Muscle layer of colon (tissue), 2 donors: ENCODE results near the gene RNLS.

Experiments
- H3K27ac ChIP-seq: one replicate; pipeline ENCODE4 v1.7.0; 2013; ENCODE audit warnings: low read depth, mild to moderate bottlenecking, low read length, moderate library complexity
- H3K27me3 ChIP-seq, 2 donors: one replicate each; pipeline ENCODE4 v1.7.0; 2013; ENCODE audit warnings: low read length in 2 of 2, mild to moderate bottlenecking in 2 of 2; ENCODE audit not compliant: insufficient read depth in 2 of 2, control insufficient read depth in 1 of 2
- H3K36me3 ChIP-seq: one replicate; pipeline ENCODE4 v1.7.0; 2013; ENCODE audit warnings: mild to moderate bottlenecking, low read length; ENCODE audit not compliant: insufficient read depth
- H3K4me1 ChIP-seq: one replicate; pipeline ENCODE4 v1.7.0; 2013; ENCODE audit warnings: mild to moderate bottlenecking, low read length; ENCODE audit not compliant: insufficient read depth
- H3K4me3 ChIP-seq, 2 donors: one replicate each; pipeline ENCODE4 v1.7.0; 2013; ENCODE audit warnings: low read length in 2 of 2, low read depth in 1 of 2, mild to moderate bottlenecking in 1 of 2, moderate library complexity in 1 of 2
- H3K9ac ChIP-seq: one replicate; pipeline ENCODE4 v1.7.0; 2013; ENCODE audit warnings: low read length
- H3K9me3 ChIP-seq: one replicate; pipeline ENCODE4 v1.7.0; 2013; ENCODE audit warnings: mild to moderate bottlenecking, low read length
- donor health status: abdominal sarcoma.
- donor health status: Adenocarcinoma of cecum.

The RNLS gene

DNA sequence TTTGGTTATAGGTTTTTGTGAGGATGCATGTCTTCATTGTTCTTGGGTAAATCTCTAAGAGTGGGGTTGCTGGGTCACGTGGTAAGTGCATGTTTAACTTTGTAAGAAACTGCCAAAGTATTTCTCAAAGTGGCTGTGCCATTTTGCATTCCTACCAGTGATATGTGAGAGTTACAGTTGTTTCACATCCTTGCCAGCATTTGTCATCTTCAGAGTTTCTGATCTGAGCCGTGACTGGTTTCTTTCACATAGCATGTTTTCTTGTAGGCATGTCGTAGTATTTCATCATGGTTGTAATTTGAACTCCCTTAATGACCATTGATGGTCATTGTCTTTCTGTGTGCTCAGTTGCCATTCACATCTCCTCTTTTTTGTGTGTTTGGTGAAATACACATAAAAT is 286.0 kb downstream of the RNLS start:
- Histone ChIP-seq H3K27me3 (no peaks in the 10 kb centered on the region), H3K27ac (no peak overlapping the region), H3K4me3 (no peak overlapping the region), H3K9ac (no peak overlapping the region), H3K36me3 (no peaks in the 10 kb centered on the region), H3K9me3 (no peaks in the 10 kb centered on the region), H3K4me1 (no peaks in the 10 kb centered on the region)

DNA sequence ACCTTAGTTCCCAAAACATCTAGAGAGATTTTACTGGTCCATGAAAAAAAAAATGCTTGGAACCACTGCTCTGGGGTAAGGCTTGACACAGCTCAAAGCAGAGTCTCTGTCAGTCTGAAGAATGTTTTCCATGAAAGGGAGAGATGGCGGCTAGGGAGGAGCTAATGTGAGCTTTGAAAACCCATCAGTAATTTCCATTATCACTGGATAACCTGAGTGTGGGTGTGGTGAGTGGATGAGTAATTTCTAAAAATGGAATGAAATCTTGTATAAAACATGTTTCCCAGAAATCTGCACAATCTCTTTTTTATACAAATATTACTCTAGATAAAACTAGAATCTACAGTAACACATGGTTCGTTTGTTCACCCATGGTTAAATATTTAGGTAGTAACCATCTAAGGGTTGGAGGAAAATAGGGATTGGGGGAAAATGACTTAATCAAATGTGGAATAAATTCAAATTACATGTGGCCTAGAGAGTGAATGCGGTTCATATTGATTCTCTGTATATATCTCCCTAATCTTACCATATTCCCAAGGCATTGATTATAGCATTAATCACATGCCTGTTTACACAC is 289.4 kb downstream of the RNLS start:
- H3K36me3 ChIP-seq = no peaks in the 10 kb centered on the region
- H3K9me3 ChIP-seq = no peaks in the 10 kb centered on the region
- no peaks in the 10 kb centered on the region for H3K27me3 ChIP-seq
- H3K4me3 ChIP-seq = no peak overlapping the region
- H3K4me1 ChIP-seq = no peaks in the 10 kb centered on the region
- no peak overlapping the region for H3K9ac ChIP-seq
- no peak overlapping the region for H3K27ac ChIP-seq

DNA sequence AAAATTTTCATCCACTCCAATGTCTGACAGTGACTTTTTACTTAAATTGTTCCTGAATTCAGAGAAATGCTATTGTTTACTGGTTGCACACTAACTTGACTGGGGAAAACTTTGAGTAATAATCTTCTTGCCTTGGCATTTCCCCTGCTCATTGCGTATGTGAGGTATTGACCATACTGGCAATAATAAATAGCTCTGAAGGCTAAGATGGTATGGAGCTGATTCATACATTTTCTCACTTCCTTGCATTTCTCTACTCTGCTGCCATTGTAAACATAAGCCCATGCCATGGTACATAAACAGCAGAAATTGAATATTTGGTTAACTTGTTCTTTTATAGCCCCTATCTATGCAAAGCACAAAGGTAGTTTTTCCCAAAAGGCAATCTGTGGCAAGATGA is 290.0 kb downstream of the RNLS start:
- Histone ChIP-seq H3K4me1 (no peaks in the 10 kb centered on the region), H3K9me3 (no peaks in the 10 kb centered on the region), H3K4me3 (no peak overlapping the region), H3K36me3 (no peaks in the 10 kb centered on the region), H3K27ac (no peak overlapping the region), H3K9ac (no peak overlapping the region), H3K27me3 (no peaks in the 10 kb centered on the region)

DNA sequence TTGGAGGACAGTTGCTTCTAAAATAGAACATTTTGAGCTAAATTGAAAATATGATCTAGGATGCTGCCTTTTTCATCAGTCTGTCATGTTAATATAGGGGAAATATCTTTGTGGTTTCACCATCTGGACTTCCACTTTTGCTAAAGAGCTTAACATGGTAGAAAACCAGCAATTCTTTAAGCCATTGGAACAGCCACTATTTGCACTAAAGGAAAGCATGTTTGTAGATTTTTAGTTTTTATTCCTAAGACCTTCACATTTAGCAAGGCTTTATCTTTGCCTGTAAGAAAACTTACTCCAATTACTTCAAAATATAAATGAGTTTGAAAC is 291.0 kb downstream of the RNLS start:
- Histone ChIP-seq H3K27ac (no peak overlapping the region), H3K4me1 (no peaks in the 10 kb centered on the region), H3K36me3 (no peaks in the 10 kb centered on the region), H3K4me3 (no peak overlapping the region), H3K9ac (no peak overlapping the region), H3K9me3 (no peaks in the 10 kb centered on the region), H3K27me3 (no peaks in the 10 kb centered on the region)

DNA sequence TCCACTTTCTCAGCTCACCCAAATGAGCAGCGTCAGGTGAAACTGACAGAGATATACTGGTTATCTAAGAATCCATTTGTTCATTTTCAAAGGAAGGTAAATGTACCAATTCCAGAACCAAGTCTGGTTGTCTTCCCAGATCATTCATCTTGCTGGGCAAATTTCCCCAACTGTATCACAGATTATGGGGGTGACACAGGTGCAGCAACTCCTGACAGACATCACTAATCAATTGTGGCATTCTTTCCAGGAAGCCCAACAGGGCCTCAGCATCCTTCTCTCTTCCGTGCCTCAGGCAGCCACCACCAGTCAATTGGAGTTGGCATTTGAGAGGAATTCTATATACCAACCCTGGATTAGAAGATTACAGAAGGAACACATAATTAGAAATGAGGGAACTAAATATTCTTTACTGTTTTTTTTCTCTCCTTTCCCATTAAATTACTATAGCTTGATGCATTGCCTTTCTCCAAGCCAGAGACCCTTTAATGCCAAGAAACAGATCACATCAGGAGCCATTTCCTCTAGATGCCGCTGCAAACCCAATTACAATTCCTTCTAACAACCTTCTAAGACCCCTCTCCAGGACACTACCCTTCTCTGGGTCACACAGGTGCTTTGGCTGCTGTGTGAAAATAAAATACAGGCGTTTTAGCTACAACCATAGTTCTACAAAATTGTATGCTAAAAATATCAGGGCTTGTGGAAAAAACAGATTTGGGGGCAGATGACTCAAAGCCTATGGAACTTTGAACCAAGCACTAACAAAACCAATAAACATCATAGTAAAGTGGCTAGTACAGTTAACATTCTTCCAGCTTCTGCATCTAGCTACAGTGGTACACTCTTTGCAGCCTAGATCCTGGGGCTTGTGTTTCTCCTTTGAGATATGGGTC is 291.6 kb downstream of the RNLS start:
- H3K9me3 ChIP-seq = no peaks in the 10 kb centered on the region
- H3K4me3 ChIP-seq = no peak overlapping the region
- no peak overlapping the region for H3K9ac ChIP-seq
- no peak overlapping the region for H3K27ac ChIP-seq
- no peaks in the 10 kb centered on the region for H3K4me1 ChIP-seq
- H3K36me3 ChIP-seq = no peaks in the 10 kb centered on the region
- H3K27me3 ChIP-seq = no peaks in the 10 kb centered on the region

DNA sequence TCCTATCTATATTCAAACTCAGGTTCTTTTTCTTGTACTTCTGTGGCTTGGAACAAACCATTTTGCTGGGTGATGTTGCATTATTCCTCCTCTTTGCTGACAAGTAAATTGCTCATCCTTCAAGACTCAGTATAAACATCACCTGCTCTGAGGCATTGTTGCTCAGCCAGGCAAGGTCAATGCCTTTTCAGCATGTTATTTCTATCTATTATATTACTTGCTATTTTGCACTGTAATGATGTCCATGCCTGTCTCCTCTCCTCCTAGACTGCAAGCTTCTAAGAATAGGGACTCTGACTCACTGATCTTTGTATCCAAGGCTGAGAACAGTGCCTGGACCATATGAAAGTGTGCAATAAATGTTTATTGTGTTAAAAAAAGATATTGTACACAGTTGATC is 293.8 kb downstream of the RNLS start:
- Histone ChIP-seq H3K9me3 (no peaks in the 10 kb centered on the region), H3K27me3 (no peaks in the 10 kb centered on the region), H3K4me3 (no peak overlapping the region), H3K9ac (no peak overlapping the region), H3K36me3 (no peaks in the 10 kb centered on the region), H3K27ac (no peak overlapping the region), H3K4me1 (no peaks in the 10 kb centered on the region)

DNA sequence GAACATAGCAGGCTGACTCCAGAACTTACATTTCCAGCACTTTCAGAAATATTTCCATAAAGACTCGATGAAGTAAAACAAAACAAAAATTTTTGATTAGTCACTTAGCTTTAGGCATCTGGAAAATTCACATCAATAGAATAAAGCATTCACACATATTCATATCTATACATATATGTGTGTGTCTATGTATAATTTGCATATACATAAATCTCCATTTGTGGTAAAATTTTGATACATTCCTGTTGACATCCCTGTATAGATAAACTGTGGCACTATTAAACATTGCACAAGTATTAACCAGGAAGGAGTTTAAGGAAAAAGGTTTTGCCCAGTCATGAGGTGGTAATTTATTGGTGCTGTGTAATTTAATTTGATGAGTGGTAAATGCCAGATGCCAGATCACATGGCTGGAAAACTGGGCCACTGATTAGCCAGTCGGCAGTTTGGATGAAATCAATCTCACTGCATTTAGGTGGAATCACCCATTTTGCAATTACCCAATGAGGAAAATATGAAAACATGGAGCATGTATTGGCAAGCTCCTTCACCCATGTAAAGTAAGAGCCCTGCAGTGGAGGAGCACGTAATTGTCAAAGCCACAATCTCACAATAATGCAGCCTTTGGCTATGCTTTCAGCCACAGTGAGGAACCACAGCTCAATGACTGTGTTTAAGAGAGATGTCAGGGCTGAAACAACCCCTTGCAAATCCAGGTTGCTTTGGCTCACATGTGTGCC is 294.6 kb downstream of the RNLS start:
- no peaks in the 10 kb centered on the region for H3K4me1 ChIP-seq
- H3K4me3 ChIP-seq = no peak overlapping the region
- no peaks in the 10 kb centered on the region for H3K9me3 ChIP-seq
- H3K9ac ChIP-seq = no peak overlapping the region
- no peak overlapping the region for H3K27ac ChIP-seq
- H3K27me3 ChIP-seq = no peaks in the 10 kb centered on the region
- H3K36me3 ChIP-seq = no peaks in the 10 kb centered on the region

DNA sequence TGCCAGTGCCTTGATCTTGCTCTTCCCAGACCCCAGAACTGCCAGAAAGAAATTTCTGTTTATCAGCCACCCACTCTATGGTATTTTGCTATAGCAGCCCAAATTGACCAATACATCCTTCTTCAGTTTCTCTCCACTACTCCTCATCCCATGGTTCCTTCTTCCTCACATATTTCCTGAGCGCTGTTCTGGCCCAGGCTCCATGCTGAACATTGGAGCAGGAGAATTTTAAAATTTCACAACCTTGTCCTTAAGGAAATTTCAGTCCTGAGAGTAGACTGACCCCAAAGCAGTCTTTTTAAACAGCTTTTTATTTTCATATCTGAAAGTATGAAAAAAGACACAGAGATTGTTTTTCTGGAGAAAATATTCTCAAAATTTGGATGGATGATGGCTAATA is 297.1 kb downstream of the RNLS start:
- no peaks in the 10 kb centered on the region for H3K9me3 ChIP-seq
- H3K27me3 ChIP-seq = no peaks in the 10 kb centered on the region
- no peaks in the 10 kb centered on the region for H3K36me3 ChIP-seq
- no peak overlapping the region for H3K9ac ChIP-seq
- H3K4me1 ChIP-seq = no peaks in the 10 kb centered on the region
- no peak overlapping the region for H3K4me3 ChIP-seq
- H3K27ac ChIP-seq = no peak overlapping the region

DNA sequence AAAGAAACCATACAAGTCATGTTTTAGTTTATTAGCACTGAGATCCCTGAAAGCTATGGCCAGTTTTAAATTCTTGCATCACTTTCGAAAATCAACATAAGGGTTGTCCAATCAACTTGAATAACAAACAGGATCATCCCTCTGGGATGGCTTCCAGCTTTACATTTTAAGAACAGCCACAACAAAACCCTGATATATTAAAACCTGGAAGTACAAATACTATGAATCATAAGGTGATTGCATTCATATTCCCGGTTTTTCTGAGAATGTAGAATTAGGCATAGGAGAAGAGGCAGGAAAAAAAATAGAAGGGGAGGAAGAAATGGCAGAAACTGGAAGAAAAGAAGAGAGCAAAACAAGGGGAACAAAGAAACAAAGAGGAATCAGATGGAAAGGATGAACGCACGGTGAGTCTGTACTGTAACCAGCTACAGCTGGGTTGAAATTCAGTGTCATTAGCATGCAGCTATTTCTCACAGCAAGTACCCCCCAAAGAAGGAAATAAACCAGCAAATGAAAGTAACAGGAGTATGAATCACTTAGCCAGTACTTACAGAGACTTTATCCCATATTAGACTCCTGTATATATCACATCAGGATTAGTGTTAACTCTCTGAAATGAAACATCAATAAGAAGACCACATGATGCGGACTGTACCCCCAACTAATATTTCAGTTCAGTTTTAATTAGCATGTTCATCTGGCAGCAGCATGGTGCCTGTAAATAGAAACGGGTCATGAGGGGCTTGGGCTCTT is 301.3 kb downstream of the RNLS start:
- Histone ChIP-seq H3K4me3 (no peak overlapping the region), H3K27ac (no peak overlapping the region), H3K9ac (no peak overlapping the region), H3K9me3 (no peaks in the 10 kb centered on the region), H3K36me3 (no peaks in the 10 kb centered on the region), H3K27me3 (no peaks in the 10 kb centered on the region), H3K4me1 (no peaks in the 10 kb centered on the region)

DNA sequence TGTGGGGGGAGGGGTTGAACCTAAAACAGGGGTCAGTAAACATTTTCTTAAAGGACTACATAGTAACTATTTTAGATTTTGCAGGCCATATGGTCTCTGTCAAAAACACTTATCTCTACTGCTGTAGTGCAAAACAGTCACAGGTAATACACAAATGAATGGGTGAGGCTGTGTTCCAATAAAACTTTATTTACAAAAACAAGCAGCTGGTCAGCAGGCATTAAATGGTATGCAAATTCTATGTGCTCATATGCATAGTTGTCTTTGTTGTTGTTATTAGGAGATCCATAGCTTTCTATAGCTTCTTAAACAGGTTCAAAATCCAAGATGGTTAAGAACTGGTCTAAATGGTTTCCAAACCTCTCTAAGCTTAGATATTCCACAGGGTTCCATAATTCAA is 302.6 kb downstream of the RNLS start:
- no peaks in the 10 kb centered on the region for H3K4me1 ChIP-seq
- no peak overlapping the region for H3K27ac ChIP-seq
- no peaks in the 10 kb centered on the region for H3K36me3 ChIP-seq
- H3K9ac ChIP-seq = no peak overlapping the region
- no peaks in the 10 kb centered on the region for H3K27me3 ChIP-seq
- no peak overlapping the region for H3K4me3 ChIP-seq
- H3K9me3 ChIP-seq = no peaks in the 10 kb centered on the region

DNA sequence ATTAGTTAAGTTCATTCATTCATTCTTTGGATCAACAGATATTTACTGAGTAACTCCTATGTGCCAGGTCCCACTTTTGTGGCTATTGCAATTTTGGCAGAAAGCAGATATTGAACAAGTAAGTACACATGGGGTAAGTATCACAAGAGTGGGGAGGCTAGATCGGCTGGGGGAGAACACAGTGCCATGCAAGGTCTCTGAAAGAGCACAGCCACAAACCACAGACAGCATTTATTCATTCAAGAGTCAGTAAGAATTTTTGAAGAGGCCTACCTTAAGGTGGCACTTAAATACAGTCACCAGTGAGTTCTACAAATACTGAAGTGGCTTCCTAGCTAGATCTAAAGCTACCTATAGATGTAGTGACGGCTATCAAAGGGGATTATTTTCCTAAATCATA is 304.2 kb downstream of the RNLS start:
- Histone ChIP-seq H3K27me3 (no peaks in the 10 kb centered on the region), H3K27ac (no peak overlapping the region), H3K4me1 (no peaks in the 10 kb centered on the region), H3K4me3 (no peak overlapping the region), H3K9ac (no peak overlapping the region), H3K9me3 (no peaks in the 10 kb centered on the region), H3K36me3 (no peaks in the 10 kb centered on the region)
